Vagina (tissue), 2 donors: ENCODE measurements around the gene FSTL4.

Experiments used
- POLR2A ChIP-seq, 2 donors: fragments of 450-650 bp; IDR thresholded peaks; one replicate each; pipeline ENCODE4 v1.6.1; 2017; ENCODE audit warnings: antibody characterized with exemption in 2 of 2, mild to moderate bottlenecking in 2 of 2, moderate library complexity in 2 of 2
- POLR2AphosphoS5 ChIP-seq, 2 donors: sonication (generic); formaldehyde crosslinking; IDR thresholded peaks; one replicate each; pipeline ENCODE4 v1.9.0; 2017; ENCODE audit warnings: antibody characterized with exemption in 2 of 2, mild to moderate bottlenecking in 2 of 2, low read depth in 1 of 2; ENCODE audit not compliant: insufficient read depth in 1 of 2
- TF ChIP-seq, protein P1 (sequence below), 3 experiments: fragments of 450-650 bp in 2 of 3; fragments of 200-600 bp in 1 of 3; sonication (generic) in 1 of 3; IDR thresholded peaks; one replicate each; pipeline ENCODE4 v1.5.1; 2017 to 2019; ENCODE audit warnings: antibody characterized with exemption in 3 of 3, mild to moderate bottlenecking in 2 of 3, moderate library complexity in 2 of 3

DNA sequence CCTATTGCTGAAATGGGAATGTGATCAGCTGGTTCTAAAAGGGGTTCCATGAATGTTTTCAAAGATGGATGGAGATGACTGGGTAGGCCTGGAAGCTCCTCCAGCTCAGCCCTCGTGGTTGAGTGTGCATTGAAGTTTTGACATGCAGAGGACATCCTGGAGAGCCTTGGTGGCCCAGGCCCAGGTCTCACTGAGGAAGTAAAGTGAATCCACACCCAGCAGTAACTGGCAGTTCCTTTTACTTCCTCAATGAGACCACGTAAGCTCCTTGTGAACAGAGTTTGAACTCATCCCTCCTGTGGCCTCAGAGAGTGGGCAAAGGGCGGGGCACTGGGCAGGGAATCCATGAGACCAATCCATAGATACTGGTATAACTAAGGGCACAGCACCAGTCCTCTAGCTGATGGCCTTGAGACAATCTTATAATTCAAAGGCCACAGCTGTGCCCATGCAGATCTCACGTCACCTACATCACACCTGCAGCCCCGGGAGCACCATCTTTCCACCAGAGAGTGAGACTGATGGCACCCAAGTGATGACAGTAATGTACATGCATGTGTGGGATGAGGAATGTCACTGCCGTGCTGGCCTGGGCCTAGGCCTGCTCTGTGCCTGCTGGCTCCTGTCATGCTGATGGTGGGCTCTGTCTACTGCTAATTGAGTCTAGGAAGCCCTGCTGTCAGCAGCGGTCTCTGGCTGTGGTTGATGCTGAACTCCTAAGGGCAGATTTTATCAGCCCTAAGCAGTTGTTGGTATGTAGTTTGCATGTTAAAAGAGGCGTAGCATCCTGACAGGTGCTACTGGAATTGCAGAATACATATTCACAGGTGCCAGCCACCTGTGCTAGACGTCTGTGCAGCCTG, 257.8 kb downstream of the FSTL4 start:
- TF ChIP-seq, protein P1, sequence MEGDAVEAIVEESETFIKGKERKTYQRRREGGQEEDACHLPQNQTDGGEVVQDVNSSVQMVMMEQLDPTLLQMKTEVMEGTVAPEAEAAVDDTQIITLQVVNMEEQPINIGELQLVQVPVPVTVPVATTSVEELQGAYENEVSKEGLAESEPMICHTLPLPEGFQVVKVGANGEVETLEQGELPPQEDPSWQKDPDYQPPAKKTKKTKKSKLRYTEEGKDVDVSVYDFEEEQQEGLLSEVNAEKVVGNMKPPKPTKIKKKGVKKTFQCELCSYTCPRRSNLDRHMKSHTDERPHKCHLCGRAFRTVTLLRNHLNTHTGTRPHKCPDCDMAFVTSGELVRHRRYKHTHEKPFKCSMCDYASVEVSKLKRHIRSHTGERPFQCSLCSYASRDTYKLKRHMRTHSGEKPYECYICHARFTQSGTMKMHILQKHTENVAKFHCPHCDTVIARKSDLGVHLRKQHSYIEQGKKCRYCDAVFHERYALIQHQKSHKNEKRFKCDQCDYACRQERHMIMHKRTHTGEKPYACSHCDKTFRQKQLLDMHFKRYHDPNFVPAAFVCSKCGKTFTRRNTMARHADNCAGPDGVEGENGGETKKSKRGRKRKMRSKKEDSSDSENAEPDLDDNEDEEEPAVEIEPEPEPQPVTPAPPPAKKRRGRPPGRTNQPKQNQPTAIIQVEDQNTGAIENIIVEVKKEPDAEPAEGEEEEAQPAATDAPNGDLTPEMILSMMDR (IDR thresholded peaks at IDR 0.05) = no peak
- TF ChIP-seq POLR2A (IDR thresholded peaks at IDR 0.05) (no peak), POLR2AphosphoS5 (IDR thresholded peaks at IDR 0.05; ENCODE audit: insufficient read depth in 1 of 2, low read depth in 1 of 2) (no peak)
